Activated CD4-positive, alpha-beta T cell treated with anti-CD3 and anti-CD28 coated beads, Interleukin-2, amount 10 ng/mL, durations not matched to agents 24 days and 14 days (primary cell): Measurements from ENCODE around the gene MGAT4A. TPM values are rescaled to one million over a fixed set of nuclear protein-coding genes. Genes with fewer than 3 reads are reported as not detected.

Source experiments
- DNase-seq: peaks from one replicate; pipeline ENCODE4 v3.0.0; 2022
- H3K27ac Mint-ChIP-seq: one replicate; pipeline ENCODE4 v1.8.0; 2022; ENCODE audit warnings: mild to moderate bottlenecking, mixed read lengths
- H3K27me3 Mint-ChIP-seq: one replicate; pipeline ENCODE4 v1.8.0; 2022; ENCODE audit warnings: mixed read lengths
- H3K36me3 Mint-ChIP-seq: one replicate; pipeline ENCODE4 v1.8.0; 2022; ENCODE audit warnings: low read depth, mild to moderate bottlenecking, mixed read lengths
- H3K4me1 Mint-ChIP-seq: one replicate; pipeline ENCODE4 v1.8.0; 2021; ENCODE audit warnings: mixed read lengths
- H3K4me3 Mint-ChIP-seq: one replicate; pipeline ENCODE4 v1.8.0; 2022; ENCODE audit warnings: mild to moderate bottlenecking, moderate library complexity, mixed read lengths
- H3K9me3 Mint-ChIP-seq: one replicate; pipeline ENCODE4 v1.8.0; 2021; ENCODE audit warnings: mixed read lengths
- intact Hi-C: fragments of 100-400 bp; cut with micrococcal nuclease; formaldehyde crosslinking; loops from one replicate; pipeline ENCODE4 v1.15.1; 2023
- total RNA-seq: library from RNA; stranded (reverse); gene quantifications from 2 replicates; pipeline ENCODE4 v1.2.3, GENCODE V29; 2022

Gene MGAT4A
- total RNA-seq, 1 donor from 2014 or later, result 49.2 TPM

DNA sequence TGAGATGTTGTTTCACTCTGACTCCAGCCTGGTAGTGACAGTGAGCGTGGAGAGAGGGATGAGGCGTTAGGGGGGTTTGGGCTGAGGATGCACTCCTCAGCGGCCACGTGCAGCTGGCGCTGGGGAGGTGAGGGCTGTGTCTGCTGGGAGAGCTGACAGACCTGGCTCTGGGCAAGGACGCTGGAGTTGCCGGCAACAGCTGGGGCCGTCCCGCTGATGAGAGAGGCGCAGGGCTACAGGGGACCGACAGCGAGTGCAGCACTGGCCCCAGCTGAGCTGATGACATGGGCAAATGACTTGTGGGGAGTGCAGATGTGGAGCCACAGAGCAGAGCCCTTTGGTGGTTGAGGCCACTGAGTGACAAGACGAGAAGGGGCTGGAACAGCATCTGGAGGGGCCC, 161.0 kb downstream of the MGAT4A start:
- intact Hi-C loops, result loop anchor here (1.0 to 2.0 kb wide), 2 partner anchors 157 to 267 kb away; no protein-coding TSS in a partner anchor
- H3K27ac Mint-ChIP-seq, result peak overlapping the region; percentile 16
- peaks cover 6% of the 10 kb centered on the region for H3K4me1 Mint-ChIP-seq
- H3K4me3 Mint-ChIP-seq, result no peak overlapping the region
- H3K9me3 Mint-ChIP-seq, result no peaks in the 10 kb centered on the region
- H3K36me3 Mint-ChIP-seq, result peaks cover 56% of the 10 kb centered on the region
- DNase-seq, result no peak
- no peaks in the 10 kb centered on the region for H3K27me3 Mint-ChIP-seq

- peak; percentile 90 for DNase-seq
- Mint-ChIP-seq H3K9me3 (no peaks in the 10 kb centered on the region), H3K36me3 (peaks cover 53% of the 10 kb centered on the region), H3K4me1 (peaks cover 6% of the 10 kb centered on the region), H3K27ac (peak overlapping the region; percentile 16), H3K27me3 (no peaks in the 10 kb centered on the region), H3K4me3 (no peak overlapping the region)
- intact Hi-C loops, result loop anchor here (1.0 to 2.0 kb wide), 2 partner anchors 156 to 268 kb away; no protein-coding TSS in a partner anchor
Observed at GRCh38 chr2:98569197-98569793, 161.6 kb downstream of the MGAT4A start.

Other genes starting within 250 kb of the MGAT4A start
- gene COA5, start 122.6 kb downstream of the MGAT4A start, total RNA-seq, result 20.4 and 22.0 TPM in 2 replicates
- gene UNC50, start 122.5 kb downstream of the MGAT4A start, total RNA-seq, result 38.5 and 39.0 TPM in 2 replicates
- gene CRACDL, start 205.1 kb upstream of the MGAT4A start, total RNA-seq, result 0.07 and 0.12 TPM in 2 replicates